Measurements from ENCODE around the gene ACSF2.
A peak's percentile ranks its signal among the peaks of the same experiment; 100 is the strongest.

DNA sequence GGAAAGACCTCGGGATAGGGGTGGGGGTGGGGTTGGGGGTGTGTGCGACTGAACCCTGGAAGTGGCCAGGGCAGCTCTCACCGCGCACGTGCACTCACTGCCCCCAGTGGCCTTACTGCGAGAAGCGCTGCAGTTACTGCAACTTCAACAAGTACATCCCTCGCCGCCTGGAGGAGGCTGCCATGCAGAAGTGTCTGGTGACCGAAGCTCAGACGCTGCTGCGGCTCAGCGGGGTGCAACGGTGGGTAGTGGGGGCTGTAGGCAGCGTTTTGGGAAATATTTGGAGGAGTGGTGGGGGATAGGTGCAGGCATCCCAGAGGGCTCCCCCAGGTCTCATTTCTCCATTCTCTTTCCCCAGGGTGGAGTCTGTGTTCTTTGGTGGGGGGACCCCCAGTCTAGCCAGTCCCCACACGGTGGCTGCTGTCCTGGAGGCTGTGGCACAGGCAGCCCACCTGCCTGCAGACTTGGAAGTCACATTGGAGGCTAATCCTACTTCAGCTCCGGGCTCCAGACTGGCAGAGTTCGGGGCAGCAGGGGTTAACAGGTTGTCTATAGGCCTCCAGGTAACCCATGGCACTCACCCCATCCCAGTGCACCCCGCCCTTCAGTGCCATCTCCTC, 53.6 kb downstream of the ACSF2 start:
- no peak for TF ChIP-seq NR2C2 (CRISPR knock-in tag; IDR thresholded peaks at IDR 0.05; ENCODE audit: borderline replicate concordance)
- TF ChIP-seq ZNF292 (CRISPR knock-in tag; IDR thresholded peaks at IDR 0.05; ENCODE audit: borderline replicate concordance, low read depth), result no peak; the same call in 1 of the 2 replicates
- TF ChIP-seq, protein P1, sequence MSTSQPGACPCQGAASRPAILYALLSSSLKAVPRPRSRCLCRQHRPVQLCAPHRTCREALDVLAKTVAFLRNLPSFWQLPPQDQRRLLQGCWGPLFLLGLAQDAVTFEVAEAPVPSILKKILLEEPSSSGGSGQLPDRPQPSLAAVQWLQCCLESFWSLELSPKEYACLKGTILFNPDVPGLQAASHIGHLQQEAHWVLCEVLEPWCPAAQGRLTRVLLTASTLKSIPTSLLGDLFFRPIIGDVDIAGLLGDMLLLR (CRISPR knock-in tag; IDR thresholded peaks at IDR 0.05), result peak; percentile 32; the same call in 1 of the 2 replicates
- no peak for TF ChIP-seq ATF1 (CRISPR knock-in tag; IDR thresholded peaks at IDR 0.05)
- TF ChIP-seq, protein P2, sequence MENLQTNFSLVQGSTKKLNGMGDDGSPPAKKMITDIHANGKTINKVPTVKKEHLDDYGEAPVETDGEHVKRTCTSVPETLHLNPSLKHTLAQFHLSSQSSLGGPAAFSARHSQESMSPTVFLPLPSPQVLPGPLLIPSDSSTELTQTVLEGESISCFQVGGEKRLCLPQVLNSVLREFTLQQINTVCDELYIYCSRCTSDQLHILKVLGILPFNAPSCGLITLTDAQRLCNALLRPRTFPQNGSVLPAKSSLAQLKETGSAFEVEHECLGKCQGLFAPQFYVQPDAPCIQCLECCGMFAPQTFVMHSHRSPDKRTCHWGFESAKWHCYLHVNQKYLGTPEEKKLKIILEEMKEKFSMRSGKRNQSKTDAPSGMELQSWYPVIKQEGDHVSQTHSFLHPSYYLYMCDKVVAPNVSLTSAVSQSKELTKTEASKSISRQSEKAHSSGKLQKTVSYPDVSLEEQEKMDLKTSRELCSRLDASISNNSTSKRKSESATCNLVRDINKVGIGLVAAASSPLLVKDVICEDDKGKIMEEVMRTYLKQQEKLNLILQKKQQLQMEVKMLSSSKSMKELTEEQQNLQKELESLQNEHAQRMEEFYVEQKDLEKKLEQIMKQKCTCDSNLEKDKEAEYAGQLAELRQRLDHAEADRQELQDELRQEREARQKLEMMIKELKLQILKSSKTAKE (CRISPR knock-in tag; IDR thresholded peaks at IDR 0.05; ENCODE audit: borderline replicate concordance), result no peak
- TF ChIP-seq, protein P3, sequence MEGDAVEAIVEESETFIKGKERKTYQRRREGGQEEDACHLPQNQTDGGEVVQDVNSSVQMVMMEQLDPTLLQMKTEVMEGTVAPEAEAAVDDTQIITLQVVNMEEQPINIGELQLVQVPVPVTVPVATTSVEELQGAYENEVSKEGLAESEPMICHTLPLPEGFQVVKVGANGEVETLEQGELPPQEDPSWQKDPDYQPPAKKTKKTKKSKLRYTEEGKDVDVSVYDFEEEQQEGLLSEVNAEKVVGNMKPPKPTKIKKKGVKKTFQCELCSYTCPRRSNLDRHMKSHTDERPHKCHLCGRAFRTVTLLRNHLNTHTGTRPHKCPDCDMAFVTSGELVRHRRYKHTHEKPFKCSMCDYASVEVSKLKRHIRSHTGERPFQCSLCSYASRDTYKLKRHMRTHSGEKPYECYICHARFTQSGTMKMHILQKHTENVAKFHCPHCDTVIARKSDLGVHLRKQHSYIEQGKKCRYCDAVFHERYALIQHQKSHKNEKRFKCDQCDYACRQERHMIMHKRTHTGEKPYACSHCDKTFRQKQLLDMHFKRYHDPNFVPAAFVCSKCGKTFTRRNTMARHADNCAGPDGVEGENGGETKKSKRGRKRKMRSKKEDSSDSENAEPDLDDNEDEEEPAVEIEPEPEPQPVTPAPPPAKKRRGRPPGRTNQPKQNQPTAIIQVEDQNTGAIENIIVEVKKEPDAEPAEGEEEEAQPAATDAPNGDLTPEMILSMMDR (CRISPR knock-in tag; IDR thresholded peaks at IDR 0.05), result peak; percentile 84
- TF ChIP-seq, protein P4, sequence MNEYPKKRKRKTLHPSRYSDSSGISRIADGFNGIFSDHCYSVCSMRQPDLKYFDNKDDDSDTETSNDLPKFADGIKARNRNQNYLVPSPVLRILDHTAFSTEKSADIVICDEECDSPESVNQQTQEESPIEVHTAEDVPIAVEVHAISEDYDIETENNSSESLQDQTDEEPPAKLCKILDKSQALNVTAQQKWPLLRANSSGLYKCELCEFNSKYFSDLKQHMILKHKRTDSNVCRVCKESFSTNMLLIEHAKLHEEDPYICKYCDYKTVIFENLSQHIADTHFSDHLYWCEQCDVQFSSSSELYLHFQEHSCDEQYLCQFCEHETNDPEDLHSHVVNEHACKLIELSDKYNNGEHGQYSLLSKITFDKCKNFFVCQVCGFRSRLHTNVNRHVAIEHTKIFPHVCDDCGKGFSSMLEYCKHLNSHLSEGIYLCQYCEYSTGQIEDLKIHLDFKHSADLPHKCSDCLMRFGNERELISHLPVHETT (CRISPR knock-in tag; conservative IDR thresholded peaks at IDR 0.05), result no peak

All from HepG2 (cell line).